Mesenteric fat pad (tissue), 1 donor: ENCODE data around the gene GMDS. TPM values are rescaled to one million over a fixed set of nuclear protein-coding genes. Genes with fewer than 3 reads are reported as not detected.

ENCODE experiments used
- DNase-seq: peaks from one replicate; pipeline ENCODE4 v3.0.0-alpha.2; 2020; ENCODE audit warnings: low spot score
- total RNA-seq: library from RNA; stranded (reverse); fragmentation: NEBNext Ultra II Directional; extraction: Animal tissue kit (Norgen Biotek cat#: 25700); gene quantifications from one replicate; pipeline ENCODE4 v1.2.1, GENCODE V29; 2021
- donor health status: DM: yes; HTN: yes; CAD: no.

Gene GMDS
- total RNA-seq, 1 donor from 2014 or later, result 10.3 TPM

GRCh38 chr6:2000962-2001361, 244.4 kb downstream of the GMDS start:
- DNase-seq, result no peak

GRCh38 chr6:1997702-1998101, 247.7 kb downstream of the GMDS start:
- DNase-seq, result no peak

DNA sequence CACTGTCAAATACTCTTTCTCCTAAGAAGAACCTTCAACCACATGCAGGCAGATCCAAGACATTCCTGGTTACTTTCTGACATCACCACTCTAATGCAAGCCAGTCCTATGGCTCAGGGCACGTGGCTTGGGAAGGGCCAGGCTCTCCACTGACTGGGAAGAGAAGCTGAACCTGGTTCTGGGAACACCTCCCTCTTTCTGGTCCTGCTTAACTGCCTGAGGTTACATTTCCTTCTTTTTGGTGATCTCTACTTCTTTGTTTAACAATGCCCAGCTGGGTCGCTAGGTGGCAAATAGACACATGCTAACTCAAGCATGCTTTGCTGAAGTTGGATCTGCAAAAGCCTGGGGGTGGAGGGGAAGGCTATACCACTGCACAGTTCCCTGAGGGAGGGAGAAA, 249.8 kb downstream of the GMDS start:
- DNase-seq, result no peak

GRCh38 chr6:1993042-1993441, 252.4 kb downstream of the GMDS start:
- no peak for DNase-seq

DNA sequence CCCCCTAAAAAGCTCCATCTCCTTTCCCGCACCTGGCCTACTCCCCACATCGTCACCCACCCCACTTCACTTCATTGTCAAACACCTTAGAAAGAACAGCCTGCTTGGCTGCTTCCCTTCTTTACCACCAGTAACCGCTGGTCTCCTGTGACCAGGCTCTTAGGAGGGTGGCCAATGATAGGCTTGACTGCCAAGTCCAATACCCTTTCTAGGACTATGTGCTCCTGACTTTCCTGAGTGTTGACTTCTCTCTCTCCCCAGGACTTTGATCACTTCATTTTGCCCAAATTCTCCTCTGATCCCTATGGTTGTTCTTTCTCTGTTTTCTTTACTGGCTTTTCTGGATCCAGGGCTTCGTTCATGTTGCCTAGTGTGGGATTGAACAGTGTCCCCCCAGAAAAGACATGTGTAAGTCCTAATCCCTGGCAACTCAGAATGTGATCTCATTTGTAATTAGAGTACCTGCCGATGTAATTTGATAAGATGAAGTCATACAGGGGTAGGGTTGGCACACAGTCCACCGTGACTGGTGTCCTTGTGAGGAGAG, 254.0 kb downstream of the GMDS start:
- DNase-seq, result no peak

GRCh38 chr6:1988843-1989242, 256.6 kb downstream of the GMDS start:
- DNase-seq, result no peak

DNA sequence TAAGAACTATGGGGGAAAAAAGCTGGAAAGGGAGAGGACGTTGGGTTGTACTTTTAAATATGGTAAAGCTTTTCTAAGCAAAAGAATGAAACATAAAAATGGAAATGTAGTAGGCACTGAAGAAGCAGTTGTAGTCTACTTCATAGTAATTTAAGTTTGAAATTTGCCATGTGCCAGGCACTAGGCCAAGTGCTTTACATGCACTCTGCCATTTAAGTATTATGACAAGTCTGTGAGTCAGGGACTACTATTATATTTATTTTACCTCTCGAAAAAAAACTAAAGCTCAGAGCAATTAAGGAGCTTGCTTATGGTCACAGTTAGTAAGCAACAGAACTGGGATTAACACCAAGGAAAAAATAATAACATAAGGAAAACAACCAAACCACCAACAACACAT, 257.8 kb downstream of the GMDS start:
- no peak for DNase-seq

- no peak for DNase-seq
These were observed 258.8 kb downstream of the GMDS start for GRCh38 chr6:1986454-1987243.

- DNase-seq, result no peak
These were observed 260.9 kb downstream of the GMDS start for GRCh38 chr6:1984346-1984994.

DNA sequence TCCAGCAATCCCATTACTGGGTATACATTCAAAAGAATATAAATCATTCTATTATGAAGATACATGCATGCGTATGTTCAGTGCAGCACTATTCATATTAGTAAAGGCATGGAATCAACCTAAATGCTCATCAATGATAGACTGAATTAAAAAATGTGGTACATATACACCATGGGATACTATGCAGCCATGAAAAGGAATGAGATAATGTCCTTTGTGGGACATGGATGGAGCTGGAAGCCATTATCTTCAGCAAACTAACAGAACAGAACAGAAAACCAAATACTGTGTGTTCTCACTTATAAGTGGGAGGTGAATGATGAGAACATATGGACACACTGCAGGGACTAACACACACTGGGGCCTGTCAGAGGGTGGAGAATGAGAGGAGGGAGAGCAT, 261.6 kb downstream of the GMDS start:
- no peak for DNase-seq

DNA sequence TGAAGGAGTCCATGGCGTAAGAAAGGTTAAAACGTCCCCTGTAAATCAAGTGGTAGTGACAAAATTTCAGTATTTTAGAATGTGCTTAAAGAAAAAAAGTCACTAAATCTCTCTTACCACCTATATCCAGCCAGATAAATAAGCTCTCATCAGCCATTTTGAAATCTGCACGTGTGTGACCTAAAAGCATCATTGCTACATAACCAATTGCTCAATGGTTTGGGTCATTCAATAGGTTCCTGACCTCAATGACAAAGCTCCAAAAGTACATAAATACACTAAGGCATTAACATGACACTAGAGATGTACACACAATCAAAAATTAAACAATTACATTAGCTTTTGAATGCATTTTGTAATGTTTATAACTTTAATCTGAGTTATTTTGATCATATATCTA, 272.4 kb downstream of the GMDS start:
- DNase-seq, result no peak

GRCh38 chr6:1971612-1972011, 273.8 kb downstream of the GMDS start:
- DNase-seq, result no peak

- DNase-seq, result no peak
These were observed 275.2 kb downstream of the GMDS start for GRCh38 chr6:1970151-1970561.

DNA sequence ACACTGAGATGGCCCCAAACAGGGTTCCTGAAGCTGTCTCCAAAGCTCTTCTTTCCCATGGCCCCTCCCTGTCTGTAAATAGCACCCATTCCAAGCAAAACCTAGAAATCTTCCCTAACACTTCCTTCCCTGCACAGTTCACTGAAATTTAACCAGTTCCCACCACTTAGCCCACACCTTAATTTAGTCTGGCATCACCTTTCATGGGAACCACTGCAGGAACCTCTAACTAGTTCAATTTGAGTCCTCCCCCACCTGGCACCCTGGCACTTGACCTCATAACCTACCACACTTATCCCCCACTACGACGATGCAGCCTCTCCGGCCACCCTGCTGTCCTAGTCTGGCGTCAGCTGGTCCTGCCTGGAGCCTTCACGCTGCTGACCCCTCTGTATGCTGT, 278.7 kb downstream of the GMDS start:
- no peak for DNase-seq

DNA sequence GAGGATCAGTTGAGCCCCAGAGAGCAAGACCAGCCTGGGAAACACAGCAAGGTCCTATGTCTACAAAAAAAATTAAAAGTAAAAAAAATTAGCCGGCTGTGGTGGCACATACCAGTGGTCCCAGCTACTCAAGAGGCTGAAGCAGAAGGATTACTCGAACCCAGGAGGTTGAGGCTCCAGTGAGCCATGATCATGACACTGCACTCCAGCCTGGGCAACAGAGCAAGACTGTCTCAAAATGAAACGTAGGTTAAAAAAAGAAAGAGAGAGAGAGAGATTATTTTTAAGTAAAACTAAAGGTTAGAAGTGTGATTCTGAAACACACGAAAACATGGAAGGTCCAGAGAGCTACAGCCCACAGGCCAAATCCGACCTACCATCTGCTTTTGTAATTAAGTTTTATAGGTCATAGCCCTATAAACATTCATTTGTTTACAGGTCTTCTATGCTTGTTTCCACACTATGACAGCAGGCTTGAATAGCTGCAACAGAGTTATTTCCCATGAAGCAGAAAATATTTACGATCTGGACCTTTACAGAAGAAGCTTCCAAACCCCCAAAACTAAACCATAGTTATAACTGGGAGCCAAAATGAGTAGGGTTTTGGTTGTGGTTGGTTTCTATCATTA, 279.7 kb downstream of the GMDS start:
- DNase-seq, result no peak

DNA sequence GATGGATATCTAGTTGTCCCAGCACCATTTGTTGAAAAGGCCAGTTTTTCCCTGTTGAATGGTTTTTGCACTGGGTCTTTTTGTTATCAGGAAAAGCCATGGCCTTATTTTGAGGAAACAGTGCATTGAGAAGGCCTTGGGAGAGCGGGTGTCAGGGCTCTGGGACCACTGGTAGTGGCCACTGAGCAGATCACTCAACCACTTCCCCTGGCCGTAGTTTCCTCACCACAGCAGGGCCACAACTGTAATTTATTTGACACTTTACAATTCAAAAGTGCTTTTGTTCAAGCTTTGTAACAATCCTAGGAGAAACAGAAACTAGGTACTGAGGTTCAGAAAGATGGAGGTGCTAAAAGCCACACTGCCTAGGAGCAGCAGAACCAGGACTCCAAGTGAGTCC, 281.8 kb downstream of the GMDS start:
- no peak for DNase-seq

DNA sequence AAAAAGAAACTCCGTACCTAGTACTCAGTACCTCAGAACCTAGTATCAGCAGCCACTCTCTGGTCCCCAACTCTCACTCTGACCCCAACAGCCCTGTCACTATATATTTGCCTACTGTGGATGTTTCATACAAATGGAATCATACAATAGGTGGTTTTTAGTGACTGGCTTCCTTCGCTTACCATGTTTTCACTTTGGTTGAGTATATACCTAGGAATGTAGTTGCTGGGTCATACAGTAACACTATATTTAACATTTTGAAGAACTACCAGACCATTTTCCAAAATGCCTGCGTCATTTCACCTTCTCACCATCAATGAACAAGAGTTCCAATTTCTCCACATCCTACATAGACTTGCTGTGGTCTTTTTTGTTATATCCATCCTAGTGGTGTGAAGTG, 283.2 kb downstream of the GMDS start:
- no peak for DNase-seq

DNA sequence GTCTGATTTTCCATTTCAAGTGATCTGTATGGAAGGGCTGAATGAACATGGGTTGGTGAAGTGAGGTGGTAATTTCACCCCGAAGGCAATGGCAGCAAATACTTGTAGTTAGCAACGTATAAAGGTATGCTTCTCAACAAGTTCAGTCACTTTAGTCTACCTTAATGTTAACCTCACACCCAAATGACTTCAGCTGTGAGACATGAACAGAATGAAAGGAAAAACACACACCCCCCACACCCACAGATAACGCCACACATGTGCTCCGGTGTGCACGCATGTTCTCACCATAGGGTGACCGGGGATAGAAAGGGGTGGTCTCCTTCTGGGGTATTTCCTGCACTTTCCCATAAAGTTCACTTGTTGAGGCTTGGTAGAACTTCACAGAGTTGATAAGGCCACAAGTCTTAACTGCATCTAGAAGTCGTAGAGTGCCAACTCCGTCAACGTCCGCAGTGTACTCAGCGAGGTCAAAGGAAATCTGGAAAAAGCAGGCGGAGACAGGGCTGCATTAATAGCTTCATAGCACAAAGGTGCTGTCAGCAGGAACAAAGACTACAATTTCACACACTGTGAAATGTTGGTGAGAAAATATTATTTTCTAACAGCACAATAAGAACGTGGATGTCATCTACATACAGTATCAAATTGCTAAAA, 284.8 kb downstream of the GMDS start:
- DNase-seq, result no peak

DNA sequence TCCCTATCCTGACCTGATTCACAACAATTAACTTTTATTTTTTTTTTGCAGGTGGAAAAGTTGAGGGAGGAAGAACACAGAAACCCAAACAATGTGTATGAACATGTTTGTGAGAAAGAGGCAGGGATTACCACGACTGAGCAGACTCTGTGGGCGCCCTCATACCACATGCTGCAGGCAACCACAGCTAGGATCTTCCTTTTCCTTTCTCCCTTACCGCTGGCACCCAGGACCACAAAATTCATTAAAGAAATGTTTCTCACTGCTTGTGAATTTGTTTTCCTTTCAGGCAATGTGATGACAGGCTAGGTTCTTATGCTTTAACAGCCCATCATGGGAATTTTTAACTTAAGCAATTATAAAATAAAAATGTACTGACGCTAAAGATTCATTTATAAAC, 287.1 kb downstream of the GMDS start:
- DNase-seq, result no peak

GRCh38 chr6:1957746-1958145, 287.7 kb downstream of the GMDS start:
- no peak for DNase-seq

DNA sequence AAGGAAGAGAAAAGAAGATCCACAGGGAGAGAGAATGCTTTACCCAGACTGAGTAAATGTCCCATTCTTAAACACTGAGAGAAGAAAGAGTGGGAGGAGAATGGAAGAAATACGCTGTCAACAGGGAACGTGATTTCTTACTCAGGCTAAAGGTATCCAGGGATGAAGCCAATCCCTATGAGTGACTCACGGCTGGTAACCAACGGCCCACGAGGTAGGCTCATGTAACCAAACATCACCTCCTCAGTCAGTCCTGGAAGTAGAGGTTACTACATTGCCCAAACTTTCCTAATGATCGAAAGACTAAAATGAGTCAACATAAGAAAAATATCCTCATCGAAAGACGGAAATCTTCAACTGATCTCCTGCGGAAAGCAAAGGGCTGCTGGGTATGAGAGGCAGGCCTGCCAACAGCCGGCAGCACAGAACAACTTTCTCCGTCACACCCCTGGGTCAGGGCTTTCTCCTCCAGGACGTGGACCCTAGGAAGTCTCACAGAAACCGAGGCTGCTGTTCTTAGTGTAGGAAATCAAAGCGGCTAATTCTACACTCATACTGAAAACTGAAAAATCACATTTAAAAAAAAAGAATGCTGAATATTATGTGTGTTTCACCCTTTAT, 292.6 kb downstream of the GMDS start:
- no peak for DNase-seq
